DMS153 (cell line): ENCODE data around the gene THOC5.
"Not testable (repeated sequence)": the region's sequence is repeated elsewhere in the genome, so short reads cannot be mapped to it uniquely, and the experiment has no call there.

Experiments used
- DNase-seq: peaks from one replicate; lab custom pipeline; 2025; lab: John Stamatoyannopoulos, UW

THOC5 gene

DNA sequence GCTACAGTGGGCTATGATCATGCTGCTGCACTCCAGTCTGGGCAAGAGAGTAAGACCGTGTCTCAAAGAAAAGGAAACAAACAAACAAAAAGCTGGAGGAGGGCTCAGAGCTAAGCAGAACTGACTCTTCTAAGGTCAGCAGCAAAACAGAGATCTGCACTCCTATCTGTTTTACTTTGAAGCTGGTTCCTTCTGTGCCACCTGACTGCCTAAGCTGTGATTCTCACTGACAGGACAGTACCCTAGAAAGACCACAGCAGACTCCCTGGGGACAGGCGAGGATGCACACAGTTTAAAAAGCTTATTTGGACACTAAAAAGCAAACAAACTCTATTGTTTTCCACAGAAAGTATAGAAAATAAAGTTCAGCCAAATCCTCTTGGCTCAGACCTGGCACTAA lies 43.0 kb downstream of the THOC5 start:
- no peak for DNase-seq

DNA sequence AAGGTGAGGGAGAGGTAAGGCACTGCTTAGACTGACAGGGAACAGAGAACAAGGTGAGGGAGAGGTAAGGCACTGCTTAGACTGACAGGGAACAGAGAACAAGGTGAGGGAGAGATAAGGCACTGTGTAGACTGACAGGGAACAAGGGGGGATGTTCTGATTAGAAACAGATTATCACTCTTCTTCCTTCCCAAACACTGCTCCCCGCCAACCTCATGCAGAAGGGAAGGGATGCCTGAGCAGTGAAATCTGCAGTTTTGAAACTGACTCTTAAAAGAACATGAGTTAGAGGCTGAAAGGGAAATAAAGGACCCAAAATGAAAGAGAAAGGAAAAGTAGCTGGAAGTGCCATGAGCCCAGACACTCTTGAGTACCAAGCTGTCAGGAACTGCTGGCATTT lies 43.7 kb downstream of the THOC5 start:
- DNase-seq = no peak

DNA sequence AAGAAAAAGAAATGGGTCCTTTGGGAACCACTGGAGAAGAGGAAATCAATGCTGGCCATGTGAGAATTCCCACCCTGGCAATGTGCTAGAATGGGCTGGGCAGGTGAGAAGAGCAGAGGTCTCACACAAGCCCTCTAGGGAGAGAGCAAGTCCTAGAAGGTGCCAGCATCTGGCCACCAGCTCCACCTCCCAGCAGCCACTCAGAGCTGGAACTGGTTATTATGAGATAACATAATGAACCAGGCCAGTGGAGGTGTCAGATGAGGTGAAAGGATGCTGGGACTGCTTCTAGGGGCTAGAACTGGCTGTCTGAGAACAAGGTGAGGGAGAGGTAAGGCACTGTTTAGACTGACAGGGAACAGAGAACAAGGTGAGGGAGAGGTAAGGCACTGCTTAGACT lies 44.3 kb downstream of the THOC5 start:
- no peak for DNase-seq

DNA sequence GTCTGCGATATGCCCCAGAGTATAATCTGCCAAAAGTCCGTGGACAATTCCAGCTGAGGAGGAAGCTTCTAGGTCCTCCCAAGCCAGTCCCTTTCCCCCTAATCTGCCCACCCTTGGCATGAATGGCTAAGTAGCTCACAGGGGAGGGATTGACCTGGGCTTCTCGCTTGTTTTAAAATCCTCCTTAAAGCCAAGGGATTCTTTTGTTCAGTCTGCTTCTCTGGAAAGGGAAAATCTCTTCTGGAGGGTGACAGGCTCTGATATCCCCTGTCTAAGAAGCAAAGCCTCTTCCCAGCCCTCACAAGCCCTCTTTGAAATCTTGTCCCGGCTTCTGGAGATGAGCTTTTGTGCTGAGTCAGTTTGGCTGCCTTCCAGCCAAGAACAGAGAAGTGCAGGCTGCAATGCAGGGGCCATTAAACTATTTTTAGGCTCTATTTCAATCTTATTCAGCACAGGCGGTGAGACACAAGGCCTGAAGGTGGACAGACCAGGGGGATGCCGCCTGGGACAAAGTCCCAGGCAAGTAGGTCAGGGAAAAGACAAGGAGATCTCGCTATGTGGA lies 49.7 kb downstream of the THOC5 start:
- DNase-seq = no peak

DNA sequence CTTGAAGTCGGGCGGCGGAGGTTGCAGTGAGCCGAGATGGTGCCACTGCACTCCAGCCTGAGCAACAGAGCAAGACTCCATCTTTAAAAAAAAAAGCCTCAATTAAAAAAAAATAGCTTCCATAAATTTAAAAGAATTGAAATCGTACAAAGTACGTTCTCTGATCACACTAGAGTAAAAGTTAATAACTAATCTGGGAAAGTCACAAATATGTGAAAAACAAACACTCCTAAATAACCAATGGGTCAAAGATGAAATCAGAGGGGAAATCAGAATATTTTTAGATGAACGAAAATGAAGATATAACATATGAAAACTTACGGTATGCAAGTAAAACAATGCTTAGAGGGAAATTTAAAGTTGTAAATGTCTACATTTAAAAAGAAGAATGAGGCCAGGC lies 53.7 kb downstream of the THOC5 start:
- no peak for DNase-seq

DNA sequence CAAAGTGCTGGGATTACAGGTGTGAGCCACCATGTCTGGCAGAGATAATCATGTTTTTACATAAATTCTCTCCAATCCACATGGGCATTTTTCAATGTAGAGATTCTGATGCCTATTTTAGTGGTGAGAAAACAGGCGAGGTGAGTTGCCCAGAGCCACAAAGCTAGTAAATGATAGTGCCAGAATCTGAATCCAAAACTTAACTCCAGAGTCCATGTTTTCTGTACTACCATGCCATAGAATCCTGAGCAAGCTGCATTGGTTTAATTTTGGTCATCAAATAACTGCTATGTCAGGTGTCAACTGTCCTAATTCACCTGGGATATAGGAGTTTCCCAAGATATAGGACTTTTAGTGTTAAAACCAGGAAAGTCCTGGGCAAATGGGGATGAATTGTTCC lies 59.9 kb downstream of the THOC5 start:
- DNase-seq = no peak

DNA sequence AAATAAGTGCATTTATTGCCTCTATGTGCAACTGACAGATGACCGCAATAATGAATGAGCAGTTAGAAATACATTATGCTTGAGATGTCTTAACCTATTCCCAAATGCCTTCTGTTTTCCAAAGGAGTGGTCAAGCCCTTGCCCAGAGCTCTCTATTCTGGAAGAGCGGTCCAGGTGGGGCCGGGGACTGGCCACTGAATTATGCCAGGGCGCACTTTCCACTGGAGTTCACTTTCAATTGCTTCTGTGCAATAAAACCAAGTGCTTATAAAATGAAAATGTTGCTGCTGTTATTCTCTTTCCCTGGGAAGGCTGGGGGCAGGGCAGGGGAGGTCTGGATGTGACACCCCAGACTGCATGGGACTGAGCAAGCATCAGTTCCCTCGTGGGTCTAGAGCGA lies 62.5 kb downstream of the THOC5 start:
- no peak for DNase-seq

DNA sequence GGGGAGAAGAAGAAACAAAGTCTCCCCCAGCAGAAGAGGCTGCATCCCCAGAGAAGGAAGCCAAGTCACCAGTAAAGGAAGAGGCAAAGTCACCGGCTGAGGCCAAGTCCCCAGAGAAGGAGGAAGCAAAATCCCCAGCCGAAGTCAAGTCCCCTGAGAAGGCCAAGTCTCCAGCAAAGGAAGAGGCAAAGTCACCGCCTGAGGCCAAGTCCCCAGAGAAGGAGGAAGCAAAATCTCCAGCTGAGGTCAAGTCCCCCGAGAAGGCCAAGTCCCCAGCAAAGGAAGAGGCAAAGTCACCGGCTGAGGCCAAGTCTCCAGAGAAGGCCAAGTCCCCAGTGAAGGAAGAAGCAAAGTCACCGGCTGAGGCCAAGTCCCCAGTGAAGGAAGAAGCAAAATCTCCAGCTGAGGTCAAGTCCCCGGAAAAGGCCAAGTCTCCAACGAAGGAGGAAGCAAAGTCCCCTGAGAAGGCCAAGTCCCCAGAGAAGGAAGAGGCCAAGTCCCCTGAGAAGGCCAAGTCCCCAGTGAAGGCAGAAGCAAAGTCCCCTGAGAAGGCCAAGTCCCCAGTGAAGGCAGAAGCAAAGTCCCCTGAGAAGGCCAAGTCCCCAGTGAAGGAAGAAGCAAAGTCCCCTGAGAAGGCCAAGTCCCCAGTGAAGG lies 64.3 kb downstream of the THOC5 start:
- not testable (repeated sequence) for DNase-seq

DNA sequence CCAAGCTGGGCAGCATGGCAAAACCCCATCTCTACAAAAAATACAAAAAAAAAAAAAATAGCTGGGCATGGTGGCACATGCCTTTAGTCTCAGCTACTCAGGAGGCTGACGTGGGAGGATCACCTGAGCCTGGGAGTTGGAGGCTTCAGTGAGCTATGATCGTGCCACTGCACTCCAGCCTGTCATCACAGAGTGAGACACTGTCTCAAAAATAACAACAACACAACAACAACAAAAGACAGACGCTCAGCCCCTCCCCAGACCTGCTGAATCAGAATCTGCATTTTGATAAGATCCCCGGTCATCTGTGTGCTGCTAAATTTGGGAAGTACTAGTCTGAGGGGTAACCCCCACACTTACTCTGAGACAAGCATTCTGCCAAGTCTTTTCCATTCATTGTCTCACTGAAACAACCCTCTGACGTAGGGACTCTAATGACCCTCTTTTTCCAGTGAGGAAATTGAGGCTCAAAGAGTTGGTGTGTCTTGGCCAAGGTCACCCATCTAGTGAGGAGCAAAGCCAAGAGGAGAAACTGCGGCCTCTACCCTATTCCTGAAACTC lies 66.1 kb downstream of the THOC5 start:
- DNase-seq = no peak

DNA sequence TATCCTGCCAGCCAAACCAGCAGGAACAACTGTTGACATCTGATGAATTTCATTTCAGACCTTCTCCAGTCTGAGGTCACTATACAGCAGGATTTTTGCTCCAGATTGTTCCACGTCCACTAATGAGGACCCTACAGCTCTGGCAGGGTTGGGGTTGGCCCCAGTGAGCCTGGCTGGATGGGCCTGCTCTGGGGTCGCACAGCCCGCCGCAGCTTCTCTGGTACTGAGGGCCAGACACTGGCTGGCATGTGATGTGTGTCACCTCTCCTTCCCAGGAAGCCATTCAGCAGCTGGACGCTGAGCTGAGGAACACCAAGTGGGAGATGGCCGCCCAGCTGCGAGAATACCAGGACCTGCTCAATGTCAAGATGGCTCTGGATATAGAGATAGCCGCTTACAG lies 68.1 kb downstream of the THOC5 start:
- DNase-seq = no peak

DNA sequence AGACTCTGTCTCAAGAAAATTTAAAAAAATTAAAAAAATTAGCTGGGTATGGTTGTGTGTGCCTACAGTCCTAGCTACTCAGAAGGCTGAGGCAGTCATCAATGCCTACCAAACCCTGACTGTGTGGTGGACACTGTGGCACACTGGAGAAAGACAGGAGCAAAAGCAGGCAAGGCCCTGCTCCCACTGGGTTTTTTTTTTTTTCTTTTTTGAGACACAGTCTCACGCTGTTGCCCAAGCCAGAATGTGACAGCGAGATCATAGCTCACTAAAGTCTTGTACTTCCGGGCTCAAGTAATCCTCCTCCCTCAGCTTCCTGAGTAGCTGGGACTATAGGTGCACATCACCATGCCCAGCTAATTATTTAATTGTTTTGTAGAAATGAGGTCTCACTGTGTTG lies 68.9 kb downstream of the THOC5 start:
- no peak for DNase-seq

DNA sequence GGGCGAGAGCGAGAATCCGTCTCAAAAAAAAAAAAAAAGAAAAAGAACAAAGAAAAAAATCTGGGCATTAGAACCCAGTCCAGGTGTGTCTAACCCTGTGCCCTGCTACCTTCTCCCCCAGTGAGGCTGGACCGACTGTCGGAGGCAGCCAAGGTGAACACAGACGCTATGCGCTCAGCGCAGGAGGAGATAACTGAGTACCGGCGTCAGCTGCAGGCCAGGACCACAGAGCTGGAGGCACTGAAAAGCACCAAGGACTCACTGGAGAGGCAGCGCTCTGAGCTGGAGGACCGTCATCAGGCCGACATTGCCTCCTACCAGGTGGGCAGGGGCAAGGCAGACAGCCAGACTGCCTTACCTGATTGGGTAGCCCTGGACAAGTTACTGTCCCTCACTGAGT lies 70.3 kb downstream of the THOC5 start:
- DNase-seq = no peak

DNA sequence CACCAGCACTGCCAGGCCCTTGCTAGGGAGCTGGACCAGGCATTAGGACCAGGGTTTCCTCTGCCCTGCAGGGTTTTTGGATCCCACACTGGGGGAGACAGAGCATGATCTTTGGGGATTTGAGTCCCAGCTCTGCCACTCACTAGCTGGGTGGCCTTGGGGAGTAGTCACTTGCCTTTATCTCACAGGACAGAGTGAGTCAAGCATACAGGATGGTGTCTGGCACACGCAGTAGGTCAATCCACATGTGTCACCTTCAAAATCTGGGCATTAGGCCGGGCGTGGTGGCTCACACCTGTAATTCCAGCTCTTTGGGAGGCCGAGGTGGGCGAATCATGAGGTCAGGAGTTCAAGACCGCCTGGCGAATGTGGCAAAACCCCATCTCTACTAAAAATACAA lies 70.8 kb downstream of the THOC5 start:
- DNase-seq = no peak

DNA sequence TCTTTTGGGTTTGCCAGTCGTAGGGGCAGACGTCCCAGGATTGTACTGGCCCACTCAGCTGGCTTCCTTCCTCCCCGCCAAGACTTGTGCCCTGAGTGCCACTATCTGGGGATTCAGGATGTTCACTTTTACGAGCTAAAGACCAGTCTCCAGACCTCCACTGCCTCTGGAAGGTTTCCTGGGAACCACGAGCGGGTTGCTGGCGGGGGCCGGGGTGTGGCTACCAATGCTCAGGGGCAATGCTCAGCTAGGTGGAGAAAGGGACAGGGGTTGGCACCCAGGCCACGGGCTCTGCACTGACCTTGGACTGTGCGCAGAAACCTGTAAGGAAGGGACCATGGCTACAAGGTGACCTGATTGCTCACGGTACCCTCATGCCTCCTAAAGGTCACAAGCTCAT lies 71.3 kb downstream of the THOC5 start:
- no peak for DNase-seq

DNA sequence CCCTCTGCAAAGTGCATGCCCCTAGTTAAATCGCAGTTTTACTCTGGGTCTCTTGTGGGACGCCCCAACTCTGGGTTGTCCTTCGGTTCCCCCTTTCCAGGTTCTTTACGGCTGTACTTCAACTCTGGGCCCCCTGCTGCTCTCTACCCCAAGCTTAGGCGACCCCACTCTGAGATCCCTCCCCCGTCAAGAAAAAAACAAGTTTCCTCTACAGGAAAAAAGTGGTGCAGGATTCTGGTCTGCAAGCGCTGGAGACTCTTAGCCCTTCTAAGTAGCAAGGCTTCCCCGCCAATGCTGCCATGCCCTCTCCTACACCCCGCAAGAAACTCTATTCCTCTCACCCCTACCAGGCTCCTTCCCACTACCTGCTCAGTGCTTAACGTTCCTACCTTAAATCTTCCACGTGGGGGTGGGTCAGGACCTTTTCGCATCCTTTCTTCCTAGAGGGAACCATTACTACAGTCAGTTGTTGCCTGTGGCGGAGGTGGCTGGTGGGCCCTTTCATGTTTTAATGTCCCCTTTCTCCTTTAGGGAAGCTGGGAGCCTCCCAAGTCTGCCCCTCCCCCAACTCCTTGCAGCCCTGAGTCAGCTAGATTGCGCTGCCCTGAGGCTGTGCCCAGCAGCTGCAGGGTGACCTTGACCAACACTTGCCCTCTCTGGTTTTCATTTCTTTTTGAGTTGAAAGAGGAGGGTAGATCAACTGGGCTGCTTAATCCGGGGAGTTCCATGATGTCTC lies 72.1 kb downstream of the THOC5 start:
- no peak for DNase-seq

DNA sequence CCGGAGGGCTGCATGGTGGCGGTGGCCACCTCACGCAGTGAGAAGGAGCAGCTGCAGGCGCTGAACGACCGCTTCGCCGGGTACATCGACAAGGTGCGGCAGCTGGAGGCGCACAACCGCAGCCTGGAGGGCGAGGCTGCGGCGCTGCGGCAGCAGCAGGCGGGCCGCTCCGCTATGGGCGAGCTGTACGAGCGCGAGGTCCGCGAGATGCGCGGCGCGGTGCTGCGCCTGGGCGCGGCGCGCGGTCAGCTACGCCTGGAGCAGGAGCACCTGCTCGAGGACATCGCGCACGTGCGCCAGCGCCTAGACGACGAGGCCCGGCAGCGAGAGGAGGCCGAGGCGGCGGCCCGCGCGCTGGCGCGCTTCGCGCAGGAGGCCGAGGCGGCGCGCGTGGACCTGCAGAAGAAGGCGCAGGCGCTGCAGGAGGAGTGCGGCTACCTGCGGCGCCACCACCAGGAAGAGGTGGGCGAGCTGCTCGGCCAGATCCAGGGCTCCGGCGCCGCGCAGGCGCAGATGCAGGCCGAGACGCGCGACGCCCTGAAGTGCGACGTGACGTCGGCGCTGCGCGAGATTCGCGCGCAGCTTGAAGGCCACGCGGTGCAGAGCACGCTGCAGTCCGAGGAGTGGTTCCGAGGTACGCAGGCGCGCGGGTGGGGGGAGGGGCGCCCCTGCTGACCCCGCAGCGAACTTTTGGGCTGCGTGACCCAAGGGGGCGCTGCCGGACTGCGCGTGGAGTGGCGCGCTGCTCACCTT lies 72.9 kb downstream of the THOC5 start:
- DNase-seq = no peak

DNA sequence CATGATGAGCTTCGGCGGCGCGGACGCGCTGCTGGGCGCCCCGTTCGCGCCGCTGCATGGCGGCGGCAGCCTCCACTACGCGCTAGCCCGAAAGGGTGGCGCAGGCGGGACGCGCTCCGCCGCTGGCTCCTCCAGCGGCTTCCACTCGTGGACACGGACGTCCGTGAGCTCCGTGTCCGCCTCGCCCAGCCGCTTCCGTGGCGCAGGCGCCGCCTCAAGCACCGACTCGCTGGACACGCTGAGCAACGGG lies 73.4 kb downstream of the THOC5 start:
- DNase-seq = no peak

DNA sequence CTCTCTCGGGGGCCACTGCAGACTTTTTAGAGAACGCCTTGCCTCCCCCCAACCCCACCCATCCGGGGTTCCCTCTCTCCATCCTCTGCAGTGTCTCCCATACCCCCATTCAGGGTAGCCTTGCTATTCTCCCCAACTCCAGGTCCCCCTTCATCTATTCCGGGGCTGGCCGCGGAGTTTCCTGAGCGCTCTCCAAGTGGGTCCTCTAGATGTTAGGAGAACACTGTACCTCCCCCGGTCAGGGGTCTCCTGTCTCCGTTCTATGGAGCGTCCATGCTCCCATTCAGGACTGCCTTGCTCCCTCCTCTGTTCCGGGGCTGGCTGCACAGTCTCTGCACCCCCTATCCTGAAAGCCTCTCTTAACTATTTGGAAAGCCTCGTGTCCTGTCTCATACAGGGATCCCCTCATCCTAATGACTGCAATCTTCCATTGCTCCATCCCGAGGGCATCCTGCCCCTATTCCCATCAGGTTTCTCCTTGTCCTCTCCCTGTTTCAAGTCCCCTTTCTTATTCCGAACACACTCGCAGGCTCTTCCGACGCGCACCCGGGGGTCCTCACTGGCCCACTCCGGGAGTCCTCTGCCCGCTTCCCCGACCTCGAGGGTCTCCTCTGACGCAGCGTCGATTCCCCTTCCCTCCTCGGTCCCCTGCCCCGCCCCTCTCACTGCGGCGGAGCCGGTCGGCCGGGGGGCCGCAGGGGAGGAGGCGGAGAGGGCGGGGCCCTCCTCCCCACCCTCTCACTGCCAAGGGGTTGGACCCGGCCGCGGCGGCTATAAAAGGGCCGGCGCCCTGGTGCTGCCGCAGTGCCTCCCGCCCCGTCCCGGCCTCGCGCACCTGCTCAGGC lies 73.9 kb downstream of the THOC5 start, which contains the start of gene NEFH:
TSS of gene NEFH (plus strand) at position 802 of the 845 bp plus-strand sequence. CDS start 45 bp downstream, outside the sequence.
- DNase-seq = peak; percentile 34

DNA sequence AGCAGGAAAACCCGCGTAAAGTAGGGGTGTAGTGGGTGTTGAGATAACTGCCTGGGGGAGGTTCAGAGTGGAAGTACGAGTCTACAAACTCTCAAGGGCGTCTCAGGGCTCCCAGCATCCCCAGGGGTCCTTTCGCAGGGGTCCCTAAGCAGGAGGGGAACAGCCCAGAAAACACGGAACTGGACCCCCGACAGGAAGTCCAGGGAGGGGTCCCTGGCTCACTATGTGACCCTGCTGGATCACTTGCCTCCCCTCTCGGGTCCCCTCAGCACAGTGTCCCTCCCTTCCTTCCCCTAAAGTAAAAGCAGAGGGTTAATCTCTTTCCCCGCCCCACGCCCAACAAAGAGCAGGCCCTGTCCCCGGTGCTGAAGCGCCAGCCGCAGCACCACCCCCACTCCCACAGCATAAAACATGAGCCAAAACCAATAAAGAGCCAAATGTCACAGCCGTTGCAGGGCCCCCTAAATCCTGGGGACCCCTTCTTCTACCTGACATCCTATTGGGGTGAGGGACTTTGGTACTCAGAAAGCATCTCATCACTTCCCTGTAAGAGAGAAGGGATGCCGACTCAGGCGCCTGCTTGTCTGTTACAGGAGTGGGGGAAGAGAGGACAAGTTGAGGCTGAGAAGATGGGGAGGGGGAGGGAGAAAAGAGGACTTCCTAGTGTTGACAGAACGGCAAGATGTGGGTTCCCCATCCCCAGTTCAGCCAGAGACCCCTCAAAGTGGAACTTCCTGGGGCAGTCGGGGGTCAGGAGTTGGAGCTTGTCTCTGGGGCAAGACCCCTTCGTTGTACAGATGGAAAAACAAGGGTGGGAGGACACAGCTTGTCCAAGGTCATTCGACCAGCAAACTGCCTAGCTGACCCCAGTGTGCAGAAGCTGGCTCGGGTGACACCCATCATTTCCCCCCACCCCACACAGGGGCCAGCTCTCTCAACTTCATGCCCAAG lies 75.0 kb downstream of the THOC5 start:
- DNase-seq = no peak

DNA sequence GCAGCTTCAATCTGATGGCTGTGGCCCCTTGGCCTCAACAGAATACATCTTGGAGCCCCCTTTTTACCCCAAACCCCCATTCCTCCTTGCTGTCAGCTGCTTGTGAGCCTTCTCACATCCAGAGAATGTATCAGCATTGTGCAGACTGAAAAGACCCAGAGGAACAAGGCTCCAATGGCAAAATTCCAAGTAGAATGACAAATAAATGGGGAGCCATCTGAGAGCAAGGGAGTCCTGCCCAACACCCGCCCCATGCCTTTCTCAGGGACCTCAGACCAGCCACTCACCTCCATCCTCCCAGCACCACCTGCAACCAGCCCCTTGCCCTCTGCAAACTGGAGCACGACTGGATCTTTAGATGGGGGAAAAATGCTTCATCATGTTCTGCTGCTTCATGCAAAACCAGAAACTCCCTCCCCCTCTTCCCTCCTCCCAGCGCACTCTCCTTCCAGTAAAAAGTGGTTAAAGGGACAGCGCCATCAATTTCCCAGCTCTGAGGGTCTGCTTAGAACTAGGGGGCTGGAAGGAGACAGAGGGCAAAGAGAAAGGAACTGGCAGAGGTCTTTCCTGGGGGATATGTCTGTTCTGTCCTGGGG lies 75.7 kb downstream of the THOC5 start:
- DNase-seq = peak; percentile 36
